ENCODE data around the gene NIFK. TPM values are rescaled to one million over a fixed set of nuclear protein-coding genes. Genes with fewer than 3 reads are reported as not detected.

NIFK gene
- total and polyA plus RNA-seq, 3 donors from 2014 or later = 33.4 to 59.2 (median 51.5) TPM

- H3K36me3 ChIP-seq (ENCODE audit: low read depth, missing control alignments) = no peaks in the 10 kb centered on the region
- intact Hi-C loops (cut with DNase I; ENCODE audit: low total_unique reads) = no loop called here
- no peak overlapping the region for H3K4me3 ChIP-seq
- no peak overlapping the region for H3K27ac ChIP-seq
- TF ChIP-seq CTCF (IDR thresholded peaks at IDR 0.05) (no peak), POLR2A (IDR thresholded peaks at IDR 0.05) (no peak)
- H3K27me3 ChIP-seq = no peaks in the 10 kb centered on the region
- 95 to 96% methylated on average over 2 of the region's 2 CpGs for WGBS, 2 donors
- DNase-seq = no peak
- H3K9me3 ChIP-seq = no peaks in the 10 kb centered on the region
- peaks cover 7% of the 10 kb centered on the region for H3K4me1 ChIP-seq
Measured at GRCh38 chr2:121686902-121687301, 49.8 kb downstream of the NIFK start.

DNA sequence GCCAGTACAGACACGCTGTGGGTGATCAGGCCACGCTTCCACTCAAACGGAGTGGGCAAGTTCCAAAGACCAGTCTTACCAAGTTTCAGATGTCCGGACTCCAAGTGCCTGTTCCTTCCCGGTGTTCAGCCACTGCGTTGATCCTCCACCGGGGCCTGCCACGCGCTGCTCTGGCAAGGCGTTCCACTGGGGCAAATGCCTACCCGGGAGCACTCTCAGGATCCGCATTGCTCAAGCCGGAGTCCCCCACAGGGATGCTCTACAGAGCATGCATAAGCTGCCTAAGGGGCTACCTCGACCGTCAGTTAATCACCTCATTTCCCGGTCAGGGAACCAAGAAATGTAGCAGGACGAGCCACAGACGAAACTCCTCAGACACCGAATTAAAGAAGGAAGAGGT lies 50.5 kb downstream of the NIFK start:
- H3K36me3 ChIP-seq (ENCODE audit: low read depth, missing control alignments) = no peaks in the 10 kb centered on the region
- no peak overlapping the region for H3K4me3 ChIP-seq
- intact Hi-C loops (cut with DNase I; ENCODE audit: low total_unique reads) = no loop called here
- H3K27ac ChIP-seq = no peak overlapping the region
- no peaks in the 10 kb centered on the region for H3K9me3 ChIP-seq
- H3K4me1 ChIP-seq = peaks cover 7% of the 10 kb centered on the region
- no peaks in the 10 kb centered on the region for H3K27me3 ChIP-seq
- TF ChIP-seq POLR2A (IDR thresholded peaks at IDR 0.05) (no peak), CTCF (IDR thresholded peaks at IDR 0.05) (no peak)
- DNase-seq = no peak
- WGBS, 2 donors = 89 to 90% methylated on average over 19 of the region's 19 CpGs

- no peak for DNase-seq
- Histone ChIP-seq H3K4me3 (no peak overlapping the region), H3K27me3 (no peaks in the 10 kb centered on the region), H3K9me3 (no peaks in the 10 kb centered on the region), H3K27ac (no peak overlapping the region), H3K36me3 (ENCODE audit: low read depth, missing control alignments) (no peaks in the 10 kb centered on the region), H3K4me1 (no peaks in the 10 kb centered on the region)
- TF ChIP-seq POLR2A (IDR thresholded peaks at IDR 0.05) = no peak
- TF ChIP-seq CTCF (IDR thresholded peaks at IDR 0.05) = no peak
- WGBS, 2 donors = 90 to 91% methylated on average over 17 of the region's 17 CpGs
- intact Hi-C loops (cut with DNase I; ENCODE audit: low total_unique reads) = no loop called here
Measured at GRCh38 chr2:121682396-121683298, 54.0 kb downstream of the NIFK start.

- Histone ChIP-seq H3K4me1 (no peaks in the 10 kb centered on the region), H3K36me3 (ENCODE audit: low read depth, missing control alignments) (no peaks in the 10 kb centered on the region), H3K4me3 (no peak overlapping the region), H3K27ac (no peak overlapping the region), H3K9me3 (no peaks in the 10 kb centered on the region), H3K27me3 (no peaks in the 10 kb centered on the region)
- DNase-seq = no peak
- TF ChIP-seq POLR2A (IDR thresholded peaks at IDR 0.05) (no peak), CTCF (IDR thresholded peaks at IDR 0.05) (no peak)
- intact Hi-C loops (cut with DNase I; ENCODE audit: low total_unique reads) = no loop called here
Measured at GRCh38 chr2:121677855-121678254, 58.8 kb downstream of the NIFK start.

Other genes starting within 250 kb of the NIFK start
- gene RNU4ATAC, start 206.0 kb downstream of the NIFK start, total RNA-seq = not detected
- not detected for gene RNU4ATAC, start 206.0 kb downstream of the NIFK start, polyA plus RNA-seq (ENCODE audit: insufficient read depth, low read depth, low replicate concordance)
- 100 to 1,000 TPM; 103 to 130 TPM for gene CLASP1, start 87.4 kb downstream of the NIFK start, total RNA-seq
- gene CLASP1, start 87.4 kb downstream of the NIFK start, polyA plus RNA-seq (ENCODE audit: insufficient read depth, low read depth, low replicate concordance) = 43.8 TPM
- 100 to 1,000 TPM in 1 of 2 donors, 10 to 100 TPM in 1; 63.5 to 104 TPM for gene TSN, start 18.8 kb upstream of the NIFK start, total RNA-seq
- 111 TPM for gene TSN, start 18.8 kb upstream of the NIFK start, polyA plus RNA-seq (ENCODE audit: insufficient read depth, low read depth, low replicate concordance)

All from testis (tissue), 3 donors.